ENCODE measurements around the gene TMEM35B. TPM values are rescaled to one million over a fixed set of nuclear protein-coding genes. Genes with fewer than 3 reads are reported as not detected.

The TMEM35B gene
- total and polyA plus RNA-seq, 9 of the 15 experiments (the other 6 are each of a cell fraction or from before 2014, with no cell fraction given), result 11.4 to 142 (median 21.4) TPM

DNA sequence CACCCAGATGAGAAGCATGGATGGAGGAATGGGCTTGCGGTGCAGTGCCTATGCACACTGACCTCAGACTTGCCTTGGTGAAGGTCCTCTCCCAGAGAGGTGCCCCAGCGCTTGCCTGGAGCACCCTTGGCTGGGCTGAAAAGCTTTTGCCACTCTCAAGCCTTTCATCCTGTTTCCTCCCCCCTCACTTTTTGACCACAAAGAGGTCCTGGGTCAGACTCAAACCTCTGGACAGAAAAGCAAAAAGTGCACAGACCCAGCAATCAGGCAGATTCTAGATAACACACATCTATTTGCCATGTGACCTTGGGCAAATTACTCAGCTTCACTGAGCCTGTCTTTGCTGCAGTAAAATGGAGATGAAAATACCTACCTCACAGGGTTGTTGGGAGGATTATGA lies 7.3 kb downstream of the TMEM35B start:
- Histone ChIP-seq H3K27ac (ENCODE audit: extremely low read depth, low read depth, low read length) (no peak overlapping the region), H3K9me3 (replicated peaks; ENCODE audit: control insufficient read depth, insufficient read depth, low read depth, low read length) (no peaks in the 10 kb centered on the region), H3K27me3 (ENCODE audit: control insufficient read depth in 2 of 2, insufficient read depth in 2 of 2, low read length in 2 of 2) (0 out of 5 replicates have a peak, but pooled peaks cover 0 to 6% of the 10 kb centered on the region in 2 experiments), H3K36me3 (ENCODE audit: control insufficient read depth, insufficient read depth, low read length) (peaks cover 8% of the 10 kb centered on the region; the same call in 1 of the 3 replicates), H3K9me1 (ENCODE audit: control insufficient read depth, insufficient read depth, low read length) (peaks cover 3% of the 10 kb centered on the region), H3K9ac (ENCODE audit: insufficient read depth in 1 of 2, low read depth in 2 of 2, low read length in 2 of 2) (no peak overlapping the region), H2AFZ (ENCODE audit: low read depth, low read length) (no peak overlapping the region), H4K20me1 (replicated peaks; ENCODE audit: control insufficient read depth, insufficient read depth, low read length) (no peaks in the 10 kb centered on the region), H3K79me2 (ENCODE audit: control insufficient read depth, insufficient read depth, low read length) (no peaks in the 10 kb centered on the region), H3K4me1 (replicated peaks in 1 of 2; ENCODE audit: control insufficient read depth in 2 of 2, insufficient read depth in 2 of 2, low read length in 2 of 2) (peaks cover 0 to 6% of the 10 kb centered on the region in 2 experiments), H3K4me2 (ENCODE audit: insufficient read depth, low read length) (no peak overlapping the region), H3K4me3 (no peak overlapping the region)
- in situ Hi-C loops (cut with MboI) (no loop called here), intact Hi-C loops (cut with micrococcal nuclease) (no loop called here)
- TF ChIP-seq HLTF (IDR thresholded peaks at IDR 0.05) (no peak), KDM1A (IDR thresholded peaks at IDR 0.05) (peak; percentile 22 to 32; a peak in 1 of 4 replicates)
- TF ChIP-seq, protein P1, sequence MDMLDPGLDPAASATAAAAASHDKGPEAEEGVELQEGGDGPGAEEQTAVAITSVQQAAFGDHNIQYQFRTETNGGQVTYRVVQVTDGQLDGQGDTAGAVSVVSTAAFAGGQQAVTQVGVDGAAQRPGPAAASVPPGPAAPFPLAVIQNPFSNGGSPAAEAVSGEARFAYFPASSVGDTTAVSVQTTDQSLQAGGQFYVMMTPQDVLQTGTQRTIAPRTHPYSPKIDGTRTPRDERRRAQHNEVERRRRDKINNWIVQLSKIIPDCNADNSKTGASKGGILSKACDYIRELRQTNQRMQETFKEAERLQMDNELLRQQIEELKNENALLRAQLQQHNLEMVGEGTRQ (CRISPR knock-in tag; IDR thresholded peaks at IDR 0.05), result peak; percentile 36; the same call in 1 of the 2 replicates
- TF ChIP-seq, protein P2, sequence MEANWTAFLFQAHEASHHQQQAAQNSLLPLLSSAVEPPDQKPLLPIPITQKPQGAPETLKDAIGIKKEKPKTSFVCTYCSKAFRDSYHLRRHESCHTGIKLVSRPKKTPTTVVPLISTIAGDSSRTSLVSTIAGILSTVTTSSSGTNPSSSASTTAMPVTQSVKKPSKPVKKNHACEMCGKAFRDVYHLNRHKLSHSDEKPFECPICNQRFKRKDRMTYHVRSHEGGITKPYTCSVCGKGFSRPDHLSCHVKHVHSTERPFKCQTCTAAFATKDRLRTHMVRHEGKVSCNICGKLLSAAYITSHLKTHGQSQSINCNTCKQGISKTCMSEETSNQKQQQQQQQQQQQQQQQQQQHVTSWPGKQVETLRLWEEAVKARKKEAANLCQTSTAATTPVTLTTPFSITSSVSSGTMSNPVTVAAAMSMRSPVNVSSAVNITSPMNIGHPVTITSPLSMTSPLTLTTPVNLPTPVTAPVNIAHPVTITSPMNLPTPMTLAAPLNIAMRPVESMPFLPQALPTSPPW (CRISPR knock-in tag; IDR thresholded peaks at IDR 0.05), result peak; percentile 54
- POLR2A ChIA-PET, result interaction anchor here (1.0 kb wide), 1 partner anchor 26 kb away, joined by 4 read pairs; no protein-coding TSS in a partner anchor
- 66% methylated on average over 2 of the region's 2 CpGs for WGBS (ENCODE audit: insufficient coverage, low coverage, missing lambda C conversion rate)
- CTCF ChIA-PET (ENCODE audit: low intra/inter-chr PET ratio), result no interaction called here
- DNase-seq (ENCODE audit: extremely low read depth in 1 of 4, low spot score in 3 of 4) (peak in 1 of 4 experiments; percentile 14), ATAC-seq (peak; percentile 13), FAIRE-seq (peak; percentile 11)
- no TSS peak for BruUV-seq (replicated peaks)
